NCI-H187 (cell line): ENCODE measurements around the gene ZBTB46.

ENCODE experiments used
- DNase-seq, 2 experiments: peaks; one replicate each; lab custom pipeline; 2025; lab: John Stamatoyannopoulos, UW

ZBTB46 gene

DNA sequence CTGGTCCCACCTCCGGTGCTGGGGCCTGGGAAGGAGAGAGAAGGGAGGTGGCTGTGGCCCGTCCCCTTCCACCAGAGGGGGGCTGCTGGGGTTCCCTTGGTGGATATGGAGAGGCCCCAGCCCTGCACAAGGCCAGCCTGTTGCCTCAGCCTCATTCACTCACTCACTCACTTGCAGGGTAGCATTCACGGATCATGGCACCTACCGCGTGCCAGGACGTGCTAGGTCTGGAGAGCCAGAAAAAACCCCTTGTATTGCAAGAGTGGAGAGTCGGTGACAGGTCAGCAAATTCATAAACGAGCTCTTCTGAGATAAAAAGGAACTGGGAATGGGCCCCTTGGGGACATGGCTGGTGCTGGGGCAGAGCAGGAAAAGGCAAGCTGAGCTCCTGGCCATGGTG is 6.4 kb upstream of the ZBTB46 start:
- no peak for DNase-seq

DNA sequence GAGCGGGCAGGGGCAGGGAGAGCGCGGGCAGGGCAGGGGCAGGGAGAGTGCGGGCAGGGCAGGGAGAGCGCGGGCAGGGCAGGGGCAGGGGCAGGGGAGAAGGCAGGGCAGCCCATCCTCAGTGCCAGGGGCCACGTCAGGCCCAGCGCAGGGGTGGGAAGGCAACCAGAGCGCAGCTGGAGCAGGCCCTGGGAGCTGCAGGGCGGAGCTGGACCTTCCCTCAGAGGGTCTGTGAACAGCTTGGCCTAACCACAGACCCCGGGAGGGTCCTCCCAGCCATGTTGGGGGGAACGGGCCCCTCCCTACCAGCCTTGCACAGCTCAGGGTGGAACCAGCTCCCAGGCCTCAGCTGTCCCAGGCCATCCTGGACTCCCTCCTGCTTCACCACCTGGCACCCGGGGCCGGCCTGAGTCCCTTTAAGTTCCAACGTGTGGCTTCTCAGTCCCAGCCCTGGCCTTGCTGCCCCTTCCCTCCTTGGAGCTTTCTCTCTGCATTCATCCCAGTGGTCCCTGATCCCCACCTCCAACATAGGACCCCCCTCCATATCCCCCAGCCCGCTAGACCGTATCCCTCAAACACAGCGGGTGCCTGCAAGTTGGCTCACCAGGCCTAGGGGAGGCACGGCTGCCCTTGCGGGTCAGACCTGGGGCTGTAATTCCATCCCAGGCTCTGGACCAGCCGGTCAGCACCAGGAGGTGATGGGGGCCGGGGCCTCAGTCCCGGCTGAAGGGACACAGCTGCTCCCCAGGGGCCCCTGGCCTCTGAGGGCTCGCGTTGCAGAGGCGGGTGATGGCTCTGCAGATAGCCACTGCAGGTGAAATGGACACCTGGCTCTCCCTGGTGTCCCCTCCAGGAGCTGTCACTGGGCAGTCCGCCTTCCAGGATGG is 5.6 kb upstream of the ZBTB46 start:
- no peak for DNase-seq

GRCh38 chr20:63835021-63835858 is 4.2 kb upstream of the ZBTB46 start:
- peak in 1 of 2 experiments; percentile 67 for DNase-seq

DNA sequence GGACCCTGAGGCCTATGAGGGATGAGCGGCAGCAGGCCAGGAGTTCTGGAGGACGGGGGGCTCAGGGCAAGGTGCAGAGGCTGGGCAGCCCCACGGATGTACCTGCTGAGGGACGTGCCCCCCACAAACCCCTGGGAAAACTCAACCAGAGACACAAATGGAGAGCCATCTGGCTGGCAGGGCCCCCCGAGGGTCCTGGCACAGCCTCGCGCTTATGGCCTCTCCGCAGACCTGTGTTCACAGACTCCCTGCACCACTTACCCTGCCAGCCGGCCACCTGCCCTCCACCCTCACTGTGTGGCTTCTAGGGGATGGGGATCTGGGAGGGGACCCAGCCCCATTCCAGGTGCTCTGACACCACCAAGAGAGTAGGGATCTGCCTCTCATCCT is 3.4 kb upstream of the ZBTB46 start:
- DNase-seq: no peak

- DNase-seq: no peak
Observed at GRCh38 chr20:63833776-63834490, 2.9 kb upstream of the ZBTB46 start.

DNA sequence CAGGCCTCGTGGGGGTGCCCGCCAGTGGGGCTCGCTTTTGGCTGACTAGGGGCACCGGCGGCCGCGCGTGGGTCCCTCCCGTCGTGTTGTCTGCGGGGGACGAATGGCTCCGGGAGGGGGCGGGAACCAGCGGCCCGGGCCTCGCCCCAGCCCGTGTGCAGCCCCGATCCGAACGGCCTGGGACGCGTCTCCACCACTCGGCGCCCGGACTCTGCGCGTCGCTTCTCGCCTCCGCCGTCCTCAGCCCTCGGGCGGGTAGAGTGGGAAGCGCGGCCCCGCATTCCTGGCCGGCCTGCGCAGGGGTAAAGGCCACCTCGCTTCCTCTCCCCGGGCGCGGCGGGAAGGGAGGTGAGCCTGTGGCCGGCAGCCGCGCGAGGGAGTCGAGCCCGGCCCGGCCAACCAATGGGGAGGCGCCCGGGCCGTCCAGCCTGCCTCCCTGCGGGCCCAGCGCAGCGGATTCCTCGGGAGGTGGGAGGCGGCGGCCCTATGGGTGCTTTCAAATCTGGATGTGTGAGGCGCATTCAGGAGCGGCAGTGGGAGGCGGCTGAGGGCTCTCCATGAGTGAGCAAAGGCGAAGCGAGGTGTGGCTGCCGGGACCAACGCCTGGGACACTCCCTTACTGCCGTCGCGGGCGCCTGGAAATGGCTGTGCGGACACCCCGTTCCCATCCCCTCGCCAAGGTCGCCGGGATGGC is 1.1 kb upstream of the ZBTB46 start:
- no peak for DNase-seq

DNA sequence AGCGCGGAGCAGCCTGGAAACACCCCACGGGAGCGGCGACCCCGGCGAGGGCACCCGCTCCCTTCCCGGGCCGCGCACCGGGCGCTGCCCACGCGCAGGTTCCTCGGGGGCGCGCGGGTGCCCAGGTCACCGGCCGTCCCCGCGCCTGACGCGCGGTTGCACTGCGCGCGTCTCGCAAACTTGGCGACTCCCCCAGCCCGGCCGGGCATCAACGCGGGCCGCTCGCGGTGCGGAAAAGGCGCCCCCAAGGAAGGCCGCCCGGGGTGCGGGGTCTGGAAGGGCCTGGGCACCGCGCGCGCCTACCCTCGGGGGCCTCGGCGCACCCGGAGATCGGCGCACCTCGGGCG is 555 bp upstream of the ZBTB46 start:
- no peak for DNase-seq

DNA sequence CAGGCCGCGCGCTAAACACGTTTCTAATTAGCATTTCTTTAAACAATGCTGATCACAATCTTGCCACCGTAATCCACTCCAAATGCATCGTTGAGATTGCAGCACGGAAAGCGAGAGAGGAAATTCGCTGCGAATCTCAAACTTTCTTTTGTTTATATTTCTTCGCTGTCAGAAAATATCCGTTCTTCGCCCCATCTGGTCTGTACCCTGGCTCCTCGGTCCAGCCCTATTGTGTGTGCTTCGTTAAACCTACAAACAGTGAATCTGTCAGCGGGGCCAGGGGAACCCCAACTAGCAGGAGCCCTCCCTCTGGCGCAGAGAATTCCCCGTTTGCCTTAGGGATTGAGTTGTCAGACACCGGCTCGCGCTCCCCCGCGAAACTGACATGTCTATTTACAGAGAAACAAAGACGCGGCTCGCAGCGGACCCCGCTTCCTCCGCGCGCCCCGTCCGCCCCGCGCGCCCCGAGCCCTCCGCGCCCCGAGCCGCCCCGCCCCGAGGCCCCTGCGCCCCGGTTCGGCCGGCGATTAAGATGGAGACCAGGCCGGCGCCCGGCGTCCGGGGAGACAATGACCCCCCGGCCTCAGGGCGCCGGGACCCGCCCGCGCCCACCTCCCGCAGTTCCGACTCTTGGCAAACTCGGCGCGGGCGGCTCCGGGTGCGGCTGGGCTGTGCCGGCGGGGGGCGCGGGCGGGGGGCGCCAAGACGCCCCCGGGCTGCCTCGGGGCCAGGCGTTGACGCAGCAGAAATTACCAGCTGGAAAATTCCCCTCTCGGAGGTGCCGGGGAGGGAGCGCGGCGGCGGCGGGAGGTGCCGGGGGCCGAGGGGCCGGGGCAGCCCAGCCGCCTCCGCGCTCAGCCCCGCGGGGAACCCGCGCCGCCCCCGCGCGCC is 874 bp downstream of the ZBTB46 start:
- DNase-seq: no peak

DNA sequence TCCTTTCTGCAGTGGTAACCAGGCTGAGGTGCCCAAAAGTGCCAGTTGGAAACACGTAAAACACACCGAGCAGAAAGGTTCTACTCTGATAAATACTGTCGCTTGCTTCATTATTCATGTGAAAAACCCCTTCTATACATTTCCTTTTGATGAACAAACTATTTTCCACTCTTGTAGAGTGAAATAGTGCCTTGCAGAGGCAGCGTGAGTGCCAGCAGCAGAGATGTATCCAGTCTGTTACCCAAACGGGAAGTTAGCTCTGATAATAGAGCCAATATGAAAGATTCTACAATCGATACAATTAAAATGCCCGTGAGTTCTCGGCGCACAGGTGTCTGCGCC is 1.5 kb downstream of the ZBTB46 start:
- no peak for DNase-seq

DNA sequence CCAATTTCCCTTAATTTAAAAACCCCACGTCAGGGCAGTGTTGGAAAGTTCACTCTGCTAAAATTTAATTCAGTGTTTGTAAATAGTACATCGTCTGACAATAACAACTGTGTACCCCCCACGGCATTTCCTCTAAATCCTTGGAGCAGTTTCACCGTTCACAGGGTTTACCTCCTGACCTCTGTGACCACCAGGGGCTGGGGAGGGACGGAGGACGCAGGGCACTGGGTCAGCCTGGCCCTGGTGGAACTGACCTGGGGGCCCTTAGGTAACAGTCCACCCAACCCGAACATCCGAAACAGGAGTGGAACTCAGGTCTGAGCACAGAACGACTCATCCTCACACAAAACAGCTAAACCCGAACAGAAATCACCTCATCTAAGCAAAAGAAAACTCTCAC is 2.1 kb downstream of the ZBTB46 start:
- DNase-seq: no peak

- DNase-seq: no peak
Observed at GRCh38 chr20:63828545-63828944, 2.5 kb downstream of the ZBTB46 start.

GRCh38 chr20:63828124-63828523 is 2.9 kb downstream of the ZBTB46 start:
- DNase-seq: no peak

DNA sequence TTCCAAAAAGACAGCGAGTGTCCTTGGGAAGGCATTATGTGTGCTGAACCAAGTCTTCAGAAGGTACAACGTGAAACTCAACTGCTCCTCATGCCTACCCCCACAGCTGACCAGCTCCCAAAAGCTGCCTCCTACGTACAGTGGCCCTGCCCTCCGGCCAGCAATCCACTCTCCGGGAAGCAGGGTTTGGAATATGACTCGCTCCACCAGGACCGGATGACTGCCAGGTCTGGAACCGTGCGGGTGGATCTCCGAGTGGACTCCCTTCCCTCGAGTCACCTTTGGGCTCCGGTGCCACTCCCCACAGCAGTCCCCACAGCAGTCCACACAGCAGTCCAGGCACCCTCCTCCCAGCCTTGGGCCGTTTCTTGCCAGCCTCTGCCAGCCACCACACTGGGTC is 4.3 kb downstream of the ZBTB46 start:
- no peak for DNase-seq

DNA sequence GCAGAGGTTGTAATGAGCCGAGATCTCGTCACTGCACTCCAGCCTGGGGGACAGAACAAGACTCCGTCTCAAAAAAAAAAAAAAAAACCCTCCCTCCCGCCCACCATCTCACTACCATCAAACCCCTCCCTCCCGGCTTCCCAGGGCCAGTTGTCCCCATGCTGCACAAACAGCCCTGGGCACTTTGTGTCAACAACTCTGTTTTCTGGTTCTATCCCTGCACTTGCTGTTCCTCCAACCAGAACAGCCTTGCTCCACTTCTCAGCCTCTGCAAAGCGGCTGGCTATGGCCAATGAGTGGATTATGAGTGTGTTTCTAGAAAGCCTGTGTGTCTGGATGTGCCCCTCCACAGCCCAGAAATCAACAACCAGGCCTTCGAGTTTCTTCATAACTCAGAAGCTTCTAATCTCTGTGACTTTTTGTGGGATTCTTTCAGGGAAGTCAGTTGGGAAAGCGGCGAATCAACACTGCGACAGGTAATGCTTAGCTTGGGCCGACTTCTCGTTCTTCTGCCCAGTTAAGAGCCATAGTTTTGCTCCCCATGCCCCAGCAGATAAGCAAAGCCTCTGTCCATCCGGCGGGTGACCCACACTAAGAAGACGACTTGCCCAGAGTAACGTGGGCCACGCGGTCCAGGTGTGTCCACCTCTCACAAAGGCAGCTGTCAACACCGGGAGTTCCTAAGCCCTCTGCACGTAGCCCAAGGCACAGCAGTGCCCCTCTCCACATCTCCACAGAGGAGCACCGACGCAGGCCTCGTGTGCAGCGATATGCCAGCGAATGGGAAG is 5.5 kb downstream of the ZBTB46 start:
- DNase-seq: no peak

GRCh38 chr20:63823691-63824311 is 7.3 kb downstream of the ZBTB46 start:
- DNase-seq: no peak

- DNase-seq: no peak
Observed at GRCh38 chr20:63822276-63822696, 8.8 kb downstream of the ZBTB46 start.

- DNase-seq: no peak
Observed at GRCh38 chr20:63821811-63822210, 9.3 kb downstream of the ZBTB46 start.

GRCh38 chr20:63819224-63819921 is 11.7 kb downstream of the ZBTB46 start:
- no peak for DNase-seq

- no peak for DNase-seq
Observed at GRCh38 chr20:63815615-63816253, 15.3 kb downstream of the ZBTB46 start.
